ENCODE results near the gene C16orf96. TPM values are rescaled to one million over a fixed set of nuclear protein-coding genes. Genes with fewer than 3 reads are reported as not detected.

The C16orf96 gene
- total and polyA plus RNA-seq, 2 experiments from 2014 or later: 0.37 to 2.2 TPM

- no peaks in the 10 kb centered on the region for H3K9me2 ChIP-seq (ENCODE audit: insufficient read depth)
- no peak overlapping the region for H2AFZ ChIP-seq
- Mint-ChIP-seq H3K9me3 (no peaks in the 10 kb centered on the region), H3K4me1 (peaks cover 9% of the 10 kb centered on the region), H3K27ac (no peak overlapping the region), H3K36me3 (ENCODE audit: low read depth) (peaks cover 39% of the 10 kb centered on the region), H3K27me3 (ENCODE audit: insufficient read depth, low read depth, poor library complexity) (peaks cover 17% of the 10 kb centered on the region), H3K4me3 (no peak overlapping the region)
- H4K20me1 ChIP-seq (replicated peaks; ENCODE audit: insufficient read depth): no peaks in the 10 kb centered on the region; the same call in 1 of the 2 replicates
- H3F3A ChIP-seq (replicated peaks; ENCODE audit: low read depth): 0 out of 2 replicates have a peak, but pooled peaks cover 7% of the 10 kb centered on the region
- TF ChIP-seq, protein P1, sequence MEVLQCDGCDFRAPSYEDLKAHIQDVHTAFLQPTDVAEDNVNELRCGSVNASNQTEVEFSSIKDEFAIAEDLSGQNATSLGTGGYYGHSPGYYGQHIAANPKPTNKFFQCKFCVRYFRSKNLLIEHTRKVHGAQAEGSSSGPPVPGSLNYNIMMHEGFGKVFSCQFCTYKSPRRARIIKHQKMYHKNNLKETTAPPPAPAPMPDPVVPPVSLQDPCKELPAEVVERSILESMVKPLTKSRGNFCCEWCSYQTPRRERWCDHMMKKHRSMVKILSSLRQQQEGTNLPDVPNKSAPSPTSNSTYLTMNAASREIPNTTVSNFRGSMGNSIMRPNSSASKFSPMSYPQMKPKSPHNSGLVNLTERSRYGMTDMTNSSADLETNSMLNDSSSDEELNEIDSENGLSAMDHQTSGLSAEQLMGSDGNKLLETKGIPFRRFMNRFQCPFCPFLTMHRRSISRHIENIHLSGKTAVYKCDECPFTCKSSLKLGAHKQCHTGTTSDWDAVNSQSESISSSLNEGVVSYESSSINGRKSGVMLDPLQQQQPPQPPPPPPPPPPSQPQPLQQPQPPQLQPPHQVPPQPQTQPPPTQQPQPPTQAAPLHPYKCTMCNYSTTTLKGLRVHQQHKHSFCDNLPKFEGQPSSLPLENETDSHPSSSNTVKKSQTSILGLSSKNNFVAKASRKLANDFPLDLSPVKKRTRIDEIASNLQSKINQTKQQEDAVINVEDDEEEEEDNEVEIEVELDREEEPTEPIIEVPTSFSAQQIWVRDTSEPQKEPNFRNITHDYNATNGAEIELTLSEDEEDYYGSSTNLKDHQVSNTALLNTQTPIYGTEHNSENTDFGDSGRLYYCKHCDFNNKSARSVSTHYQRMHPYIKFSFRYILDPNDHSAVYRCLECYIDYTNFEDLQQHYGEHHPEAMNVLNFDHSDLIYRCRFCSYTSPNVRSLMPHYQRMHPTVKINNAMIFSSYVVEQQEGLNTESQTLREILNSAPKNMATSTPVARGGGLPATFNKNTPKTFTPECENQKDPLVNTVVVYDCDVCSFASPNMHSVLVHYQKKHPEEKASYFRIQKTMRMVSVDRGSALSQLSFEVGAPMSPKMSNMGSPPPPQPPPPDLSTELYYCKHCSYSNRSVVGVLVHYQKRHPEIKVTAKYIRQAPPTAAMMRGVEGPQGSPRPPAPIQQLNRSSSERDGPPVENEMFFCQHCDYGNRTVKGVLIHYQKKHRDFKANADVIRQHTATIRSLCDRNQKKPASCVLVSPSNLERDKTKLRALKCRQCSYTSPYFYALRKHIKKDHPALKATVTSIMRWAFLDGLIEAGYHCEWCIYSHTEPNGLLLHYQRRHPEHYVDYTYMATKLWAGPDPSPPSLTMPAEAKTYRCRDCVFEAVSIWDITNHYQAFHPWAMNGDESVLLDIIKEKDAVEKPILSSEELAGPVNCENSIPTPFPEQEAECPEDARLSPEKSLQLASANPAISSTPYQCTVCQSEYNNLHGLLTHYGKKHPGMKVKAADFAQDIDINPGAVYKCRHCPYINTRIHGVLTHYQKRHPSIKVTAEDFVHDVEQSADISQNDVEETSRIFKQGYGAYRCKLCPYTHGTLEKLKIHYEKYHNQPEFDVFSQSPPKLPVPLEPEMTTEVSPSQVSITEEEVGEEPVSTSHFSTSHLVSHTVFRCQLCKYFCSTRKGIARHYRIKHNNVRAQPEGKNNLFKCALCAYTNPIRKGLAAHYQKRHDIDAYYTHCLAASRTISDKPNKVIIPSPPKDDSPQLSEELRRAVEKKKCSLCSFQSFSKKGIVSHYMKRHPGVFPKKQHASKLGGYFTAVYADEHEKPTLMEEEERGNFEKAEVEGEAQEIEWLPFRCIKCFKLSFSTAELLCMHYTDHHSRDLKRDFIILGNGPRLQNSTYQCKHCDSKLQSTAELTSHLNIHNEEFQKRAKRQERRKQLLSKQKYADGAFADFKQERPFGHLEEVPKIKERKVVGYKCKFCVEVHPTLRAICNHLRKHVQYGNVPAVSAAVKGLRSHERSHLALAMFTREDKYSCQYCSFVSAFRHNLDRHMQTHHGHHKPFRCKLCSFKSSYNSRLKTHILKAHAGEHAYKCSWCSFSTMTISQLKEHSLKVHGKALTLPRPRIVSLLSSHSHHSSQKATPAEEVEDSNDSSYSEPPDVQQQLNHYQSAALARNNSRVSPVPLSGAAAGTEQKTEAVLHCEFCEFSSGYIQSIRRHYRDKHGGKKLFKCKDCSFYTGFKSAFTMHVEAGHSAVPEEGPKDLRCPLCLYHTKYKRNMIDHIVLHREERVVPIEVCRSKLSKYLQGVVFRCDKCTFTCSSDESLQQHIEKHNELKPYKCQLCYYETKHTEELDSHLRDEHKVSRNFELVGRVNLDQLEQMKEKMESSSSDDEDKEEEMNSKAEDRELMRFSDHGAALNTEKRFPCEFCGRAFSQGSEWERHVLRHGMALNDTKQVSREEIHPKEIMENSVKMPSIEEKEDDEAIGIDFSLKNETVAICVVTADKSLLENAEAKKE (CRISPR knock-in tag; IDR thresholded peaks at IDR 0.05): no peak
- no peak for TF ChIP-seq EZH2 (IDR thresholded peaks at IDR 0.05; ENCODE audit: low read depth, unreplicated experiment)
- TF ChIP-seq NANOG (IDR thresholded peaks at IDR 0.05; ENCODE audit: borderline replicate concordance): no peak
- TF ChIP-seq STAT1 (IDR thresholded peaks at IDR 0.05; ENCODE audit: unreplicated experiment): no peak
- TF ChIP-seq EZH2phosphoT487 (IDR thresholded peaks at IDR 0.05; ENCODE audit: unreplicated experiment): no peak
- no peak for TF ChIP-seq JUNB (IDR thresholded peaks at IDR 0.05; ENCODE audit: unreplicated experiment)
- TF ChIP-seq POLR2AphosphoS5 (IDR thresholded peaks at IDR 0.05; ENCODE audit: low read depth): no peak
- no peak for TF ChIP-seq CTCF (conservative IDR thresholded peaks at IDR 0.05; ENCODE audit: low read depth in 2 of 2)
- DNase-seq (ENCODE audit: low spot score) (no peak), ATAC-seq (no peak)
- no peaks in the 10 kb centered on the region; the same call in 1 of the 2 replicates for H3K79me2 ChIP-seq (replicated peaks; ENCODE audit: insufficient read depth)
- H3K4me2 ChIP-seq: no peak overlapping the region
- no peaks in the 10 kb centered on the region for H3K36me3 ChIP-seq (ENCODE audit: insufficient read depth)
- no peak overlapping the region for H3K27ac ChIP-seq (ENCODE audit: low read depth)
- no peak overlapping the region for H3K4me3 ChIP-seq
- H3K4me1 ChIP-seq (ENCODE audit: insufficient read depth): 0 out of 2 replicates have a peak, but pooled peaks cover 3% of the 10 kb centered on the region
- no peaks in the 10 kb centered on the region for H3K27me3 ChIP-seq (ENCODE audit: insufficient read depth)
These were observed 47.3 kb upstream of the C16orf96 start for GRCh38 chr16:4508806-4509205.

All from GM23338 (cell line).